HCT116 (cell line): Measurements from ENCODE around the gene EXOC6B.

Experiments used
- POLR2AphosphoS5 ChIP-seq: IDR thresholded peaks from 2 replicates; pipeline ENCODE4 v1.6.1; 2011; ENCODE audit warnings: mild to moderate bottlenecking, low read depth, low read length, moderate library complexity
- YY1 ChIP-seq: IDR thresholded peaks from 2 replicates; pipeline ENCODE4 v1.6.1; 2011; ENCODE audit warnings: low read length, low read depth, moderate library complexity, mild to moderate bottlenecking; ENCODE audit not compliant: insufficient replicate concordance; ENCODE audit errors: extremely low read depth
- TF ChIP-seq, protein P1 (sequence below), 3 experiments: fragments of 200-600 bp in 1 of 3; sonication (generic) in 1 of 3; IDR thresholded peaks in 2 of 3; conservative IDR thresholded peaks in 1 of 3; 2 replicates each; pipeline ENCODE4 v1.5.1; 2012 to 2017; ENCODE audit warnings: low read depth in 2 of 3, low read length in 2 of 3, antibody characterized with exemption in 1 of 3, borderline replicate concordance in 1 of 3, control low read depth in 1 of 3, mild to moderate bottlenecking in 1 of 3, mixed read lengths in 1 of 3, mixed run types in 1 of 3, moderate library complexity in 1 of 3; ENCODE audit not compliant: insufficient read depth in 1 of 3

DNA sequence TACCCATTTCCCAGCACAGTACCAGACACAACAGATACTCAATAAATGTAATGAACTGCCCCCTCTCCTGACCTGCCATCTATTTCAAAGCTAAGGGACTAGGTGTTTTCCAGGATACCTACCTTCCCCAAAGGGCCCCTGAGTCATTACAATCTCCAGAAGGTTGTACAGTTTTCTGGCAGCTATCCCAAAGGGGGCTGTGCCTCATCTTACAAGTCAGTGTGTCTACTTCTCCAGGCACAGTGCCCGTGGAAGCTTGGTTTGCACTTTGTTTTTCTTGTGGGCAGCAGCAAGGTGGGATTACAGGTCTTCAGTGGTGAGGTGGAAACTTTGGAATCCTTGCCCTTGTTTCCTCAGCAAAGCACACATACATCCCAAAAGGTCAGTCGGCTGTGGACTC is 615.4 kb downstream of the EXOC6B start:
- TF ChIP-seq POLR2AphosphoS5 = no peak
- TF ChIP-seq, protein P1, sequence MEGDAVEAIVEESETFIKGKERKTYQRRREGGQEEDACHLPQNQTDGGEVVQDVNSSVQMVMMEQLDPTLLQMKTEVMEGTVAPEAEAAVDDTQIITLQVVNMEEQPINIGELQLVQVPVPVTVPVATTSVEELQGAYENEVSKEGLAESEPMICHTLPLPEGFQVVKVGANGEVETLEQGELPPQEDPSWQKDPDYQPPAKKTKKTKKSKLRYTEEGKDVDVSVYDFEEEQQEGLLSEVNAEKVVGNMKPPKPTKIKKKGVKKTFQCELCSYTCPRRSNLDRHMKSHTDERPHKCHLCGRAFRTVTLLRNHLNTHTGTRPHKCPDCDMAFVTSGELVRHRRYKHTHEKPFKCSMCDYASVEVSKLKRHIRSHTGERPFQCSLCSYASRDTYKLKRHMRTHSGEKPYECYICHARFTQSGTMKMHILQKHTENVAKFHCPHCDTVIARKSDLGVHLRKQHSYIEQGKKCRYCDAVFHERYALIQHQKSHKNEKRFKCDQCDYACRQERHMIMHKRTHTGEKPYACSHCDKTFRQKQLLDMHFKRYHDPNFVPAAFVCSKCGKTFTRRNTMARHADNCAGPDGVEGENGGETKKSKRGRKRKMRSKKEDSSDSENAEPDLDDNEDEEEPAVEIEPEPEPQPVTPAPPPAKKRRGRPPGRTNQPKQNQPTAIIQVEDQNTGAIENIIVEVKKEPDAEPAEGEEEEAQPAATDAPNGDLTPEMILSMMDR (IDR thresholded peaks at IDR 0.05 in 2 of 3, conservative IDR thresholded peaks at IDR 0.05 in 1 of 3; ENCODE audit: borderline replicate concordance in 1 of 3, insufficient read depth in 1 of 3, low read depth in 2 of 3, low read length in 2 of 3) = no peak
- TF ChIP-seq YY1 = no peak
